HG03060 (cell line): Measurements from ENCODE around the gene YJEFN3.

ENCODE experiments used
- ATAC-seq: cut with Tn5 transposase; IDR thresholded peaks from one replicate; pipeline ENCODE4 v1.9.1; 2021; ENCODE audit warnings: low read depth, moderate number of reproducible peaks; ENCODE audit not compliant: unreplicated experiment

The YJEFN3 gene

DNA sequence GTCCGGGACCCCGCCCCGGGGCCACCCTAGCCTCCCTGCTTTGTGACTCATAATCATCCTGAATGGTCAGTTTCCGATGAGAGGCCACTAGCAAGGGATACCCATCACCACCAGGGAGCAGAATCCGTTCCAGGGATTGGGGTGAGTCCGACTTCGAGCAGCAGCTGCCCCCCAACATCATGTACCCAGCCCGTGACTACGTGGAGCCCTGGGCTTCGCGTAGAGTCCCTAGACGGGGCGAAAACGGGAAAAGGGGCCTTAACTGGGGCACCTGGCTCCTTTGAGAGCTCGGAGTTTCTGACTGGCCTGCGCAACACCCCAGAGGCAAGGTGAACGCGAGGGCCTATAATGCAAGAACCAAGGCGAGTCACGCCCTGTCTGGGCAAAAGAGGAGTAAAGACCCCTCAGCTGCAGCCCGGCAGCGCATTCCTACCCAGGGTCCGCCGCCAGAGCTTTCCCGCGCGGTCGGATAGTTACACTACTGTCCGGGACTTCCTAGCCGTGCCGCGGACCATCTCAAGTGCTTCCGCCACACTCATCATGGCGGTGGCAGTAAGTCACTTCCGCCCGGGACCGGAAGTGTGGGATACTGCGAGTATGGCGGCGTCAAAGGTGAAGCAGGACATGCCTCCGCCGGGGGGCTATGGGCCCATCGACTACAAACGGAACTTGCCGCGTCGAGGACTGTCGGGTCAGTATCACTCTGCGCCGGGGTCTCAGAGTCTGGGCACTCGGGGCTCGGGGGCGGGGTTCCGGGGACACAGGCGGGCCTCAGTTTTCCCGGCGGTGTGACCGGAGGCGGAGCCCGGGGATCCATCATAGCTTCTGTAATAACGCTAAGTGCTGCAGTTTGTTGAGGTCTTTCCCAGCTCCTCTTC, 12.8 kb upstream of the YJEFN3 start, which contains the start of gene NDUFA13:
Gene NDUFA13, plus strand, starts transcription at position 584 of the 878 bp plus-strand sequence. Its CDS starts 14 bp downstream, at position 598.
- ATAC-seq: peak; percentile 68

DNA sequence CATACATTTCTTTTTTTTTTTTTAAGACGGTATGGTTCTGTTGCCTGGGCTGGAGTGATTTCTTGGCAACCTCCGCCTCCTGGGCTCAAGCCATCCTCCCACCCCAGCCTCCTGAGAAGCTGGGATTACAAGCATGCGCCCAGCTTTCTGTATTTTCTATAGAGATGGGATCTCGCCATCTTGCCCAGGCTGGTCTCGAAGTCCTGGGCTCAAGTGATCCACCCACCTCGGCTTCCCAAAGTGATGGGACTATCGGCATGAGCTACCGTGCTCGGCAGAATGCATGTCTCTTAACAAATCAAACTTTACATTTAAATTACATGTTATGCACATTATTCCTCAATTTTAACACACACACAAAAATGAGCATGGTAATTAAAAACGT, 11.5 kb upstream of the YJEFN3 start:
- no peak for ATAC-seq

DNA sequence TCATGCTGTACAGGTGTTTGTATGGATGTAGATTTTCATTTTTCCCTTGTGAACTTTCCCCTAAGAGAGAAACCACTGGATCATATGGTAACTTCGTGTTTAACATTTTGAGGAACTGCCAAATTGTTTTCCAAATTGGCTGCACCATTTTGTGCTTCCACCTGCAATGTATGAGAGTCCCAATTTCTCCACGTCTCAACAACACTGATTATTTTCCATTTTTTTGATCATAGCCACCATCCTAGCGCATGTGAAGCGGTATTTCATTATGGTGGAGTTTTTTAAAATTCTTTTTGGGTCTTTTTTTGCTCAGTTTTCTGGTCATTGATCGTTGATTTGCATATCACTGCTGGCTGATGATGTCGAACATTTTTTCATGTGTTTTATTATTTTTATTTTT, 7.7 kb upstream of the YJEFN3 start:
- ATAC-seq: no peak

DNA sequence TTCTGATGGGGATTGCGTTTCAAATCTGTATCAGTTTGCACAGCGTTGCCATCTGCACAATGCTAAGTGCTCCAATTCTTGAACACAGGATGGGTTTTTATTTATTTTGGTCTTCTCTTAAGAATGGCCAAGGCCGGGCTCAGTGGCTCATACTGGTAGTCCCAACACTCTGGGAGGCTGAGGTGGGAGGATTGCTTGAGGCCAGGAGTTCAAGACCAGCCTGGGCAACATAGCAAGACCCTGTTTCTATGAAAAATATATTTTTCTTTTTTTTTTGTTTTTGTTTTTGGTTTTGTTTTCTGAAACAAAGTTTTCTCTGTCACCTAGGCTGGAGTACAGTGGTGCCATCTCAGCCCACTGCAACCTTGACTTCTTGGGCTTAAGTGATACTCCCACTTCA, 5.5 kb upstream of the YJEFN3 start:
- ATAC-seq: no peak

DNA sequence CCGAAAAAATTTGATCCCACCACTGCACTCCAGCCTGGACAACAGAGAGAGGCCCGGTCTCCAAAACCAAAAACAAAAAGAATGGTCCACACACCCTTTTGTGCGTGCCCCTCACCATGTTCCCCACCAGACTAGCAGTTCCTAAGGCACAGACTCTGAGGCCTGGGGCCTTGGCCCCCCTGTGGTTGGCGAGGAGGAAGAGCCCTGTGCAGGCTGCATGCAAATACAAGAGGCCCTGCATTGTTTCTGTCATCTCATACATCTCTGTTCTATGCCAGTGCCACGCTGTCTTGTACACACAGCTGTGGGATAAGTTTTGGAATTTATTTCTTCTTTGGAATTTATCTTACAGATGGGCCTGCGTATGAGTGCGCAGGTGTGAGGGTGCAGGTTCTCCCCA, 4.7 kb upstream of the YJEFN3 start:
- no peak for ATAC-seq

DNA sequence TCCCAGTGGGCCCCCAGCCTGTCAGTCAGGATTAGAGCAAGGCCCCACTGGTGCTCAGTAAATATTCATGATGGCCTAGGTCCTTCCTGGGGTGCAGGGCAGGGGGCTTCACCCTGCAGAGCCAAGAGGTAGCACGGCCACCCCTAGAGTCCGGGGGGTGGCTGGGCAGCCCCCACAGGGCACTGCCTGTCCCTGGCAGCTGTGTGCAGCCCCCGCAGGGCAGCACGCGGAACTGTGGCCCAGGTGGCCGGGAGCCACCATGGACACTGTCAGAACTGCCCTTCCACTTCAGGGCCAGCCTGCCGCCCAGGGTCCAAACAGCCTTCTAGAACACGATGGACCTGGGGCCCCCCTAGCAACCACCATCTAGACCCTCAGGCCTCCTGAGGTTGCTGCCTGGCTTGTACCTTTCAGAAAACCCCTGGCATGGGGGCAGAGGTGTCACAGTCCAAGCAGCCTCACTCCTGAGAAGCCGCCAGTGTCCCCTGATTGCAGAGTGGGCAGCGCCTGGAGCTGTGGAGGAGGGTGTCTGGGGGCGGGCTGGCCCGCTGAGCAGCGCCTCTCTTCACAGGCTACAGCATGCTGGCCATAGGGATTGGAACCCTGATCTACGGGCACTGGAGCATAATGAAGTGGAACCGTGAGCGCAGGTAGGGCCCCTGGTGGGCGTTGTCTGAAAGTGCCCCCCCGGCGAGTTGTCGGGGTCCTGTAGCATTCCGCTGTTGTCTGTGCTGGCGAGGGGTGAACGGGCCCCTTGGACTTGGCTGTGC, 2.9 kb upstream of the YJEFN3 start:
- ATAC-seq: no peak

GRCh38 chr19:19526581-19527370, 1.9 kb upstream of the YJEFN3 start:
- no peak for ATAC-seq

DNA sequence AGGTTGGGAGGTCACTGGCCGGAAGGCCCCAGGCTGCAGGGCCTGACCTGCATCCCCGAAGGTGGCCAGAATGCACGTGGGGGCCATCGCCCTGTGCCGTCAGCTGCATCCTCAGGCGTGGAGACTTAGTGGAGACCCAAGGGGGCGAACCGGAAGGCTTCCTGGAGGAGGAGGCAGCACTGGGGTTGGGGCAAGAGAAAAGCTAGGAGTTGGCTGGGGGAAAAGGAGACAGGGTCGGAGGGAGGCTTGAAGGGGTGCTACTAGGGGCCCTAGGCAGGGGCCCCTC, 1.4 kb upstream of the YJEFN3 start:
- ATAC-seq: no peak

GRCh38 chr19:19527674-19528625, 761 bp upstream of the YJEFN3 start:
- no peak for ATAC-seq

DNA sequence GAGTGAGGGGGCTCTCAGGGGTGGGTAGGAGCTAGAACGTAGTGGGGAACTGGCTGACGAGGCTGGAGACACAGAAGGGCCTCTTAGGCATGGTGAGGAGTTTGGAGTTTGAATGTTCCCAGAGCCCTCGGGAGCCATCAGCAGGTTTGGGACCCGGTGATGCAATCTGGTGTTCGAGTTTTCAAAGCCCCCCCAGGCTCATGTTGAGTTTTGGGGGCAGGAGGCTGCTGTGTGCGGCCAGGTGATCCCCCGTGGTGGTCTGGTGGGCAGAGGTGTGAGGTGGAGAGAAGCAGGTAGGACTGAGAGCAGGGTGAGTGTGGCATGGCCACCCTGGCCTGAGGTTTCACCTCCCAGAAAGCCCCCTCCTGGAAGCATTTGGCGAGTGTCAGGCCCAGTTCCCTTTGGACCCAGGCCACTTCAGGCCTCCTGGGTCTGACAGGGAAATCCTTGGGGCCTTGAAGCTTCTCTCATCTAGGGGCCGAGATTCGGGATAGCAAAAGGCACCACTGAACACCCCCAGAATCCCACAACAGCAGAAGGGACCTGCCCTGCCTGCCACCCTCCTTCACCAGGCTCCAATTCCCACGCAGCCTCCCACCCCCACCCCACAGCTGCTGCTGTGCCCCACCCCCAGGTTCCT, 1.2 kb downstream of the YJEFN3 start:
- ATAC-seq: no peak

DNA sequence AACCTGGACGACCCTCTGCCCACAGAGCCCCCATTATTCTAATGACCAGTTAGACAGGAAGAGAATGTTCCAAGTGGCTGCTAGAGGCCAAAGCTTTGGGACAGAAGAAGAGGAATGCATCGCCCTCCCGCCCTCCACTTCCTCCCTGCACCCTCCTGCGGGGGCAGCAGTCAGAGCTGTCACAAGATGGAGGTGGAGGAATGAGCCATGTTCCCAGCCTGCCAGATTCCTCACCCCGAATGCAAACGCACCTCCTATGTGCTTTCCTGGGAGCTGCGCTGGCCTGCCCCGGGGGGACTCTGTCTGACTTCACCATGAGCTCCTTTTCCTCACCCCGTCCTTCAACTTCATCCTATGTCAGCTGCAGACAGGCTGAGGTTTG, 1.7 kb downstream of the YJEFN3 start:
- no peak for ATAC-seq

GRCh38 chr19:19530889-19531288, 2.2 kb downstream of the YJEFN3 start:
- ATAC-seq: no peak

GRCh38 chr19:19531951-19532805, 3.5 kb downstream of the YJEFN3 start:
- no peak for ATAC-seq

DNA sequence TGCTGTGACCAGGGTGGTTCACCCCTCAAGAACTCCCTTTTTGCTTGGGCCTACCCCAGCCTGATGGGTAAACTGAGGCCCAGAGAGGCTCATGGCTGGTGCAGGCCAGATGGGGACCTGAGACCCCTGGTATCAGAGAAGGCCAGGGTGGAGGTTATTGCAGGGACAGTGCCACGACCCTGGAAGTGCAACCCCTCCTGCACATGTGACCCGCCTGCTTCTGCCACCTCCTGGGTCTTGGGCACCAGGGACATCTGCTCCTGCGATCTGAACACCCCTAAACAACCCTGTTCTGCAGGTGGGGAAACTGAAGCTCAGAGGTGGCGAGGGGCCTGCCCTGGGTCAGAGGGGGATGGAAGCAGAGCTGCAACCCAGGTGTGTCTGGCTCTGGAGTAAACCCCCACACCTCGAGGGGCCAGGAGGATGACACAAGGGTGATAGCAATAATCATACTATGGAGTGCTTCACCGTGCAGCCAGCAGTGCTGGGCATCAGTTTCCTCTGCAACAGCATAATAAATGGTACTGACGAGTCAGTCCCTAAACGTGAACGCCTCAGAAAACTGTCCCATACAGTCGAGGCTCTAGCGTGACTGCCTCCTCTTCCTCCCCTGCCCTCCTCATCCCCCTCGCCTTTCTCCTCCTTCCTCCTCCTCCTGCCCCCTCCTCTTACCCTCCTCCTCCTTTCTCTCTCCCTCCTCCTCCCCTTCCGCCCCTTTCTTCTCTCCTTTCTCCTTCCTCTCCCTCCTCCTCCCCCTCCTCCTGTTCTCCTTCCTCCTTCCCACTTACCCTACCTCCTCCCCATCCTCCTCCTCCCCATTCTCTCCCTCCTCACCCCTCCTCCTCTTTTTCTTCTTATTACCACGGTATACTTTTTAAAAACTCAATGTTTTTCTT, 4.3 kb downstream of the YJEFN3 start:
- no peak for ATAC-seq

- ATAC-seq: no peak
Measured at GRCh38 chr19:19533841-19534240, 5.1 kb downstream of the YJEFN3 start.

GRCh38 chr19:19534556-19535265, 6.0 kb downstream of the YJEFN3 start:
- ATAC-seq: no peak
